NCI-H1105 (cell line): ENCODE results near the gene FARS2.

Experiments used
- DNase-seq: peaks from one replicate; lab custom pipeline; 2025; lab: John Stamatoyannopoulos, UW

FARS2 gene

GRCh38 chr6:5326022-5326641 is 64.8 kb downstream of the FARS2 start:
- no peak for DNase-seq

- DNase-seq = no peak
Observed at GRCh38 chr6:5328800-5329199, 67.5 kb downstream of the FARS2 start.

- DNase-seq = no peak
Observed at GRCh38 chr6:5331845-5332442, 70.6 kb downstream of the FARS2 start.

- no peak for DNase-seq
Observed at GRCh38 chr6:5333658-5334057, 72.3 kb downstream of the FARS2 start.

GRCh38 chr6:5334341-5334740 is 73.0 kb downstream of the FARS2 start:
- no peak for DNase-seq

GRCh38 chr6:5335020-5335419 is 73.7 kb downstream of the FARS2 start:
- DNase-seq = no peak

- no peak for DNase-seq
Observed at GRCh38 chr6:5337573-5337972, 76.3 kb downstream of the FARS2 start.

GRCh38 chr6:5338177-5338960 is 77.1 kb downstream of the FARS2 start:
- no peak for DNase-seq

- DNase-seq = no peak
Observed at GRCh38 chr6:5339786-5340185, 78.5 kb downstream of the FARS2 start.

GRCh38 chr6:5341845-5342244 is 80.5 kb downstream of the FARS2 start:
- no peak for DNase-seq

- DNase-seq = no peak
Observed at GRCh38 chr6:5343998-5344397, 82.7 kb downstream of the FARS2 start.

- DNase-seq = no peak
Observed at GRCh38 chr6:5345324-5345723, 84.0 kb downstream of the FARS2 start.

- no peak for DNase-seq
Observed at GRCh38 chr6:5351552-5352210, 90.4 kb downstream of the FARS2 start.

GRCh38 chr6:5353971-5354370 is 92.7 kb downstream of the FARS2 start:
- DNase-seq = no peak

GRCh38 chr6:5357486-5357885 is 96.2 kb downstream of the FARS2 start:
- no peak for DNase-seq

- DNase-seq = peak; percentile 93
Observed at GRCh38 chr6:5359417-5359816, 98.1 kb downstream of the FARS2 start.

- no peak for DNase-seq
Observed at GRCh38 chr6:5361396-5361795, 100.1 kb downstream of the FARS2 start.

- DNase-seq = no peak
Observed at GRCh38 chr6:5365436-5366195, 104.3 kb downstream of the FARS2 start.

GRCh38 chr6:5366941-5367340 is 105.6 kb downstream of the FARS2 start:
- DNase-seq = no peak

- DNase-seq = no peak
Observed at GRCh38 chr6:5367510-5367909, 106.2 kb downstream of the FARS2 start.

- DNase-seq = no peak
Observed at GRCh38 chr6:5373430-5373829, 112.1 kb downstream of the FARS2 start.

GRCh38 chr6:5378331-5378730 is 117.0 kb downstream of the FARS2 start:
- DNase-seq = no peak
